T47D (cell line): ENCODE measurements around the gene MYL9.
A peak's percentile ranks its signal among the peaks of the same experiment; 100 is the strongest.

Experiments used
- DNase-seq, 2 experiments: peaks; one replicate each; pipeline versions ENCODE4 v3.0.0 to v3.0.0-alpha.2; 2011 to 2012; ENCODE audit warnings: low read depth in 1 of 2, low spot score in 1 of 2
- JUND ChIP-seq: IDR thresholded peaks from 2 replicates; pipeline ENCODE4 v1.6.1; 2012; ENCODE audit warnings: low read depth
- in situ Hi-C: cut with HindIII; loops from 2 replicates; pipeline ENCODE4 v1.10.0; 2016; ENCODE audit warnings: low sequenced_read_pairs, low pct_unique_long_range_greater_than_20kb

Gene MYL9

GRCh38 chr20:36585410-36586125 is 44.2 kb downstream of the MYL9 start:
- in situ Hi-C loops: no loop called here
- no peak for TF ChIP-seq JUND
- DNase-seq: peak in 1 of 2 experiments; percentile 85

DNA sequence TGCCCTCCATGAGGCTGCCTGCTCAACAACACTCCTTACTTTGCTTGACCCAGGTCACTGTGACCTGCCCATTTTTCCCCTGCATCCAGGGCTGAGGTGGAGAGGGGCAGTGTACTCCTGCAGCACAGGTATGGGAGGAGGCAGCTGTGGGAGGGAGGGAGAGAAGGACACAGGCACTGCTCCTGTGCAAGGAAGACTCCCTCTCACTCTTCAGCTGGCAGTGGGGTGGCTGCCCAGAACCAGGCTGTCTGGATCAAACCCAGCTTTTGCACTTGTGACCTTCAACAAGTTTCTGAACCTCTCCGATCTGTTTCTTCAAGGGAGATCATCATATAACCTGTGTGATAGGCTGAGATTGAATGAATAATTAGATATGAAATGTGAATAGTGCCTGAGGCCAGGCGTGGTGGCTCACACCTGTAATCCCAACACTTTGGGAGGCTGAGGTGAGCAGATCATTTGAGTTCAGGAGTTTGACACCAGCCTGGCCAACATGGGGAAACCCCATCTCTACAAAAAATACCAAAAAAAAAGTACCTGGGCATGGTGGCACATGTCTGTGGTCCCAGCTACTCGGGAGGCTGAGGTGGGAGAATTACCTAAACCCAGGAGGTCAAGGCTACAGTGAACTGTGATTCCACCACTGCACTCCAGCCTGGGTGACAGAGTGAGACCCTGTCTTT is 46.2 kb downstream of the MYL9 start:
- DNase-seq: peak in 1 of 2 experiments; percentile 88
- no peak; the same call in 1 of the 2 replicates for TF ChIP-seq JUND
- in situ Hi-C loops: no loop called here

DNA sequence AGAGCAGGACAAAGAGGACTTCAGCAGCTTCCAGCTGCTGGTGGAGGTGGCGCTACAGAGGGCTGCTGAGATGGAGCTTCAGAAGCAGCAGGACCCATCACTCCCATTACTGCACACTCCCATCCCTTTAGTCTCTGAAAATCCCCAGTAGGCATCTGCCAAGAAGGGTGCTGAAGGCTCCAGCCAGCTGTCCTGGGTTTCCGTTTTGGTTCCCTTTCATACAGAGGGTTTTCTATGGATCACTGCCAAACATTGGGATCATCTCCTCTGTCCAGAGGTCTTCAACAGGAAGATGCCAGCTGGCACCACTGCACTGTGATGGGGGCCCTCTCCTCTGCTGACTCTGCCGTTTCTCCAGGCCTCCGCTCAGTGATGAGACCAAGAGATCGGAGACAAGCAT is 50.0 kb downstream of the MYL9 start:
- DNase-seq: no peak
- in situ Hi-C loops: no loop called here
- no peak for TF ChIP-seq JUND

DNA sequence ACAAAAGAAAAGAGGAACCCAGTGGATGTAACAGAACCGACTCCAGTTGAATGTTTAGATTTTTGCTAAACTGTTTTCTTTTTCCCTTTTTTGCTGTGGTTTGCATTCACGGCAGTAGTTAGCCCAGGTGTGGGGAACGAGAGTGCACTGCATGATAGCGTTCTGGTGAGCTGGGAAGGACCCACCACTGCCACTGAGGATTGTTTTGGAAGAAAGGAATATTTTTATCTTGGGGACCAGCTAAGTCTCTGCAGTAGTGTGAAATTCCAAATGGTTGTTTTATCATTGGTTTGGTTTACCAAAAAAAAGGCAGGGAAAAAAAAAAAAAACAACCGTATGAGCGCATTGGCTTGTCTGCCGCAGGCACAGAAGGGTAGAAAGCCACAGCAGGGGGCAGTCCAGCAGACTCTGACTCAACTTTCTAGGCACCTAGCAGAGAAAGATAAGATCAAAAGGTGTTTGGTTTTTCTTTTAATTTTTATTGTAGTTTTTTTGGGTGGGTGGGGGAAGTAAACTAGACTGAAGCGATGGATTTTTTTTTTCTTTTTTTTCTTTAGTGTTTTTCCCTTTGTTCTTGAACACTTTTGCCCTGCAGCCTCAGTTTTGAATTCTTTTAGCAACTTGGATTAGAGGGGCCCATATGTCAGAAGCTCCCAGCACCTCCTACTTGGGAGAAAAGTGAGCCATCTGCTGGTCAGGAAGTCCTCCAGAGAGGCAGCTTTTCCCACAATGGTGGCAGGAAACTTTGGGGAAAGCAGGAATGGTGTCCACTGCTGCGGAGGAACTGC is 50.7 kb downstream of the MYL9 start:
- in situ Hi-C loops: no loop called here
- DNase-seq: peak in 1 of 2 experiments; percentile 73
- no peak for TF ChIP-seq JUND

- TF ChIP-seq JUND: no peak
- no peak for DNase-seq
- in situ Hi-C loops: no loop called here
Measured at GRCh38 chr20:36593347-36593929, 52.1 kb downstream of the MYL9 start.

DNA sequence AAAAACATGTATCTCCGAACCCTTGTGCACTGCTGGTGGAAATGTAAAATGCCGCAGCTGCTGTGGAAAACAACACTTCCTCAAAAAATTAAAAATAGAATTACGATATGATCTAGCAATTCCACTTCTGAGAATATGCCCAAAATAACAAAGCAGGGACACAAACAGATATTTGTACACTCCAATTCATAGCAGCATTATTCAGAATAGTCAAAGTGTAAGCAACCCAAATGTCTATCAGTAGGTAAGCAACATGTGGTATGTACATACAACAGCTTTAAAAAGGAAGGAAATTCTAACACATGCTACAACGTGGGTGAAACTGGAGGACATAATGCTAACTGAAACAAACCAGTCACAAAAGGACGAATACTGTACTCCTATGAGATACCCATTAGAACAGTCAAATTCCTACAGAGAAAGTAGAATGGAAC is 58.6 kb downstream of the MYL9 start:
- in situ Hi-C loops: no loop called here
- DNase-seq: no peak
- no peak for TF ChIP-seq JUND
